Measurements from ENCODE around the gene RASAL2.
A peak's percentile ranks its signal among the peaks of the same experiment; 100 is the strongest.

The RASAL2 gene

GRCh38 chr1:178339834-178340233, 245.9 kb downstream of the RASAL2 start:
- Mint-ChIP-seq H3K36me3 (ENCODE audit: low read depth) (no peaks in the 10 kb centered on the region), H3K4me1 (peaks cover 36% of the 10 kb centered on the region), H3K27me3 (ENCODE audit: low read depth) (no peaks in the 10 kb centered on the region), H3K4me3 (no peak overlapping the region), H3K9me3 (no peaks in the 10 kb centered on the region), H3K27ac (no peak overlapping the region)
- no peak for TF ChIP-seq CTCF (IDR thresholded peaks at IDR 0.05; ENCODE audit: unreplicated experiment in 3 of 3)

- peak overlapping the region; percentile 63 to 75 (median 74) for H3K4me3 Mint-ChIP-seq
- no peaks in the 10 kb centered on the region for H3K36me3 Mint-ChIP-seq (ENCODE audit: low read depth)
- H3K27me3 Mint-ChIP-seq (ENCODE audit: low read depth), result no peaks in the 10 kb centered on the region
Measured at GRCh38 chr1:178341261-178341956, 247.5 kb downstream of the RASAL2 start.

GRCh38 chr1:178342745-178343144, 248.8 kb downstream of the RASAL2 start:
- H3K27ac Mint-ChIP-seq, result peak overlapping the region; percentile 59 to 77 (median 72)
- peaks cover 40% of the 10 kb centered on the region for H3K4me1 Mint-ChIP-seq
- no peaks in the 10 kb centered on the region for H3K9me3 Mint-ChIP-seq
- no peaks in the 10 kb centered on the region for H3K36me3 Mint-ChIP-seq (ENCODE audit: low read depth)
- no peaks in the 10 kb centered on the region for H3K27me3 Mint-ChIP-seq (ENCODE audit: low read depth)
- TF ChIP-seq CTCF (IDR thresholded peaks at IDR 0.05; ENCODE audit: unreplicated experiment in 3 of 3), result no peak
- H3K4me3 Mint-ChIP-seq, result no peak overlapping the region

More at GRCh38 chr1:178341261-178341956, 247.5 kb downstream of the RASAL2 start:
- Mint-ChIP-seq H3K9me3 (no peaks in the 10 kb centered on the region), H3K27ac (peak overlapping the region; percentile 86 to 92 (median 89)), H3K4me1 (peaks cover 40% of the 10 kb centered on the region)
- no peak for TF ChIP-seq CTCF (IDR thresholded peaks at IDR 0.05; ENCODE audit: unreplicated experiment in 3 of 3)

GRCh38 chr1:178344513-178345091, 250.7 kb downstream of the RASAL2 start:
- H3K27me3 Mint-ChIP-seq (ENCODE audit: low read depth), result no peaks in the 10 kb centered on the region
- H3K4me1 Mint-ChIP-seq, result peaks cover 40% of the 10 kb centered on the region
- H3K27ac Mint-ChIP-seq, result peak overlapping the region; percentile 22 to 73 (median 61)
- no peak overlapping the region for H3K4me3 Mint-ChIP-seq
- TF ChIP-seq CTCF (IDR thresholded peaks at IDR 0.05; ENCODE audit: unreplicated experiment in 3 of 3), result peak; percentile 28 to 63 (median 46)
- H3K9me3 Mint-ChIP-seq, result no peaks in the 10 kb centered on the region
- no peaks in the 10 kb centered on the region for H3K36me3 Mint-ChIP-seq (ENCODE audit: low read depth)

- no peaks in the 10 kb centered on the region for H3K27me3 Mint-ChIP-seq (ENCODE audit: low read depth)
- H3K4me1 Mint-ChIP-seq, result peaks cover 47% of the 10 kb centered on the region
- TF ChIP-seq CTCF (IDR thresholded peaks at IDR 0.05; ENCODE audit: unreplicated experiment in 3 of 3), result no peak
- H3K9me3 Mint-ChIP-seq, result no peaks in the 10 kb centered on the region
- no peaks in the 10 kb centered on the region for H3K36me3 Mint-ChIP-seq (ENCODE audit: low read depth)
- no peak overlapping the region for H3K4me3 Mint-ChIP-seq
- H3K27ac Mint-ChIP-seq, result peak overlapping the region in 2 of 3 experiments; percentile 22 to 73
Measured at GRCh38 chr1:178345238-178345637, 251.3 kb downstream of the RASAL2 start.

GRCh38 chr1:178345807-178346206, 251.9 kb downstream of the RASAL2 start:
- Mint-ChIP-seq H3K4me3 (no peak overlapping the region), H3K4me1 (peaks cover 49% of the 10 kb centered on the region), H3K36me3 (ENCODE audit: low read depth) (no peaks in the 10 kb centered on the region), H3K9me3 (no peaks in the 10 kb centered on the region), H3K27ac (no peak overlapping the region), H3K27me3 (ENCODE audit: low read depth) (no peaks in the 10 kb centered on the region)
- TF ChIP-seq CTCF (IDR thresholded peaks at IDR 0.05; ENCODE audit: unreplicated experiment in 3 of 3), result no peak

Measured in nephron (organoid).